Glutamatergic neuron (in vitro differentiated cells): Measurements from ENCODE around the gene SERPINB11. TPM values are rescaled to one million over a fixed set of nuclear protein-coding genes. Genes with fewer than 3 reads are reported as not detected.

Experiments used
- DNase-seq: peaks from one replicate; pipeline ENCODE4 v3.0.0; 2022
- H3K27ac Mint-ChIP-seq: one replicate; pipeline ENCODE4 v1.8.0; 2020; ENCODE audit warnings: mild to moderate bottlenecking, mixed read lengths, inconsistent platforms; ENCODE audit not compliant: unreplicated experiment
- H3K27me3 Mint-ChIP-seq: one replicate; pipeline ENCODE4 v1.8.0; 2020; ENCODE audit warnings: mild to moderate bottlenecking, moderate library complexity, mixed read lengths, inconsistent platforms; ENCODE audit not compliant: unreplicated experiment
- H3K36me3 Mint-ChIP-seq: one replicate; pipeline ENCODE4 v1.8.0; 2020; ENCODE audit warnings: mild to moderate bottlenecking, mixed read lengths, inconsistent platforms; ENCODE audit not compliant: unreplicated experiment
- H3K4me1 Mint-ChIP-seq: one replicate; pipeline ENCODE4 v1.8.0; 2020; ENCODE audit warnings: mild to moderate bottlenecking, low read depth, mixed read lengths, inconsistent platforms; ENCODE audit not compliant: unreplicated experiment
- H3K4me3 Mint-ChIP-seq: one replicate; pipeline ENCODE4 v1.8.0; 2020; ENCODE audit warnings: mild to moderate bottlenecking, mixed read lengths, inconsistent platforms; ENCODE audit not compliant: unreplicated experiment
- H3K9me3 Mint-ChIP-seq: one replicate; pipeline ENCODE4 v1.8.0; 2020; ENCODE audit warnings: mild to moderate bottlenecking, moderate library complexity, mixed read lengths, inconsistent platforms; ENCODE audit not compliant: unreplicated experiment
- CTCF ChIP-seq: fragments of 200-600 bp; sonication (generic); IDR thresholded peaks from one replicate; pipeline ENCODE4 v1.5.0; 2021; ENCODE audit not compliant: partially characterized antibody, unreplicated experiment
- total RNA-seq: library from RNA; stranded (reverse); fragmentation: NEBNext Ultra II Directional; extraction: Animal tissue kit (Norgen Biotek cat#: 25700); gene quantifications from one replicate; pipeline ENCODE4 v1.2.1, GENCODE V29; 2021; ENCODE audit not compliant: unreplicated experiment

Gene SERPINB11
- total RNA-seq, 1 donor from 2014 or later: not detected

DNA sequence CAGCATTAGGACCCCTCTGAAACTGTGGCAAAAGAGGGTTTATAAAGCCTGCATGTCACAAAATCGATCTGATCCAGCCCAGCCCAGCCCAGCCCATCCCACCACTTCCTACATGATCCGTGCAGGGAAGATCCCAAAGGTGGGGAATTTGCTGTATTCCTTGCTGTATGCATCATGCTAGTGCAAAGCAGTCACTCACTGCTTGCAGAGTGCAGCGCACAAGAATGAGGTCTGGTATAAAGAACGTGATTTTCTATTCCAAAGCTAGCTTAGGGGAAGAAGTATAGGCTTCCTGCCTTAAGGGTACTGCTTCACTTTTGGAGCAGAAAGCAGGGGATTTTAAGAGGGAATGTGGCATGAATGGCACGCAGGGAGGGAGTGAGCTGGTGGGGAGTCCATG is 18.9 kb upstream of the SERPINB11 start:
- Mint-ChIP-seq H3K4me3 (no peak overlapping the region), H3K27me3 (no peaks in the 10 kb centered on the region), H3K27ac (no peak overlapping the region), H3K36me3 (no peaks in the 10 kb centered on the region), H3K4me1 (no peaks in the 10 kb centered on the region), H3K9me3 (peaks cover 3% of the 10 kb centered on the region)
- DNase-seq: no peak
- TF ChIP-seq CTCF: no peak

- H3K9me3 Mint-ChIP-seq: peaks cover 3% of the 10 kb centered on the region
- no peak for DNase-seq
- no peaks in the 10 kb centered on the region for H3K4me1 Mint-ChIP-seq
- H3K36me3 Mint-ChIP-seq: no peaks in the 10 kb centered on the region
- no peaks in the 10 kb centered on the region for H3K27me3 Mint-ChIP-seq
- no peak for TF ChIP-seq CTCF
- H3K27ac Mint-ChIP-seq: no peak overlapping the region
- H3K4me3 Mint-ChIP-seq: no peak overlapping the region
Measured at GRCh38 chr18:63684718-63685117, 18.0 kb upstream of the SERPINB11 start.

GRCh38 chr18:63686871-63687270 is 15.9 kb upstream of the SERPINB11 start:
- Mint-ChIP-seq H3K27me3 (no peaks in the 10 kb centered on the region), H3K27ac (no peak overlapping the region), H3K4me1 (no peaks in the 10 kb centered on the region), H3K4me3 (no peak overlapping the region), H3K9me3 (peaks cover 3% of the 10 kb centered on the region), H3K36me3 (peaks cover 5% of the 10 kb centered on the region)
- no peak for TF ChIP-seq CTCF
- DNase-seq: no peak

DNA sequence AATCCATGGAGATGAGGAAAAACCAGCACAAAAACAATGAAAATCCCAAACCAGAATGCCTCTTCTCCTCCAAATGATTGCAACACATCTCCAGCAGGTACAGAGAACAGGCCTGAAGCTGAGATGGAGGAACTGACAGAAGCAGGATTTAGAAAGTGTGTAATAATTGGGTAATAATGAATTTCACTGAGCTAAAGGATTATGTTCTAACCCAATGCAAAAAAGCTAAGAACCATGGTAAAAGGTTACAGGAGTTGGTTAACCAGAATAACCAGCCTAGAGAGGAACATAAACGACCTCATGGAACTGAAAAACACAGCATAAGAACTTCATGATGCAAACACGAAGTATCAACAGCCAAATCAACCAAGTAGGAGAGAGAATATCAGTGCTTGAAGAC is 13.7 kb upstream of the SERPINB11 start:
- Mint-ChIP-seq H3K4me3 (no peak overlapping the region), H3K27me3 (no peaks in the 10 kb centered on the region), H3K27ac (no peak overlapping the region), H3K4me1 (no peaks in the 10 kb centered on the region), H3K36me3 (peaks cover 5% of the 10 kb centered on the region), H3K9me3 (peaks cover 1% of the 10 kb centered on the region)
- DNase-seq: no peak
- TF ChIP-seq CTCF: no peak

GRCh38 chr18:63697097-63697660 is 5.6 kb upstream of the SERPINB11 start:
- Mint-ChIP-seq H3K27ac (no peak overlapping the region), H3K27me3 (no peaks in the 10 kb centered on the region), H3K9me3 (no peaks in the 10 kb centered on the region), H3K4me3 (no peak overlapping the region), H3K4me1 (no peaks in the 10 kb centered on the region), H3K36me3 (no peaks in the 10 kb centered on the region)
- no peak for DNase-seq
- TF ChIP-seq CTCF: no peak
